Type B pancreatic cell (in vitro differentiated cells): ENCODE results near the gene CDK19. TPM values are rescaled to one million over a fixed set of nuclear protein-coding genes. Genes with fewer than 3 reads are reported as not detected.
"Not testable (repeated sequence)": the region's sequence is repeated elsewhere in the genome, so short reads cannot be mapped to it uniquely, and the experiment has no call there.

ENCODE experiments used
- DNase-seq: peaks from one replicate; pipeline ENCODE4 v3.0.0; 2021; ENCODE audit warnings: mixed read lengths; ENCODE audit not compliant: unreplicated experiment; ENCODE audit errors: extremely low spot score
- H3K27ac Mint-ChIP-seq: 2 replicates; pipeline ENCODE4 v1.8.0; 2021; ENCODE audit warnings: mild to moderate bottlenecking, mixed read lengths
- H3K27me3 Mint-ChIP-seq: 2 replicates; pipeline ENCODE4 v1.8.0; 2021; ENCODE audit warnings: mixed read lengths
- H3K36me3 Mint-ChIP-seq: 2 replicates; pipeline ENCODE4 v1.8.0; 2021; ENCODE audit warnings: mixed read lengths
- H3K4me1 Mint-ChIP-seq: one replicate; pipeline ENCODE4 v1.8.0; 2021; ENCODE audit warnings: mixed read lengths; ENCODE audit not compliant: unreplicated experiment
- H3K4me3 Mint-ChIP-seq: 2 replicates; pipeline ENCODE4 v1.8.0; 2021; ENCODE audit warnings: mild to moderate bottlenecking, mixed read lengths
- H3K9me3 Mint-ChIP-seq: 2 replicates; pipeline ENCODE4 v1.8.0; 2021; ENCODE audit warnings: mixed read lengths
- total RNA-seq: library from RNA; stranded (reverse); gene quantifications from 2 replicates; pipeline ENCODE4 v1.2.1, GENCODE V29; 2021; ENCODE audit warnings: low replicate concordance
- TF ChIP-seq, protein P1 (sequence below): fragments of 200-600 bp; sonication (generic); conservative IDR thresholded peaks from 2 replicates; pipeline ENCODE4 v1.5.0; 2021; ENCODE audit warnings: antibody characterized with exemption, mild to moderate bottlenecking

The CDK19 gene
- total RNA-seq, 1 donor from 2014 or later: 27.2 TPM

DNA sequence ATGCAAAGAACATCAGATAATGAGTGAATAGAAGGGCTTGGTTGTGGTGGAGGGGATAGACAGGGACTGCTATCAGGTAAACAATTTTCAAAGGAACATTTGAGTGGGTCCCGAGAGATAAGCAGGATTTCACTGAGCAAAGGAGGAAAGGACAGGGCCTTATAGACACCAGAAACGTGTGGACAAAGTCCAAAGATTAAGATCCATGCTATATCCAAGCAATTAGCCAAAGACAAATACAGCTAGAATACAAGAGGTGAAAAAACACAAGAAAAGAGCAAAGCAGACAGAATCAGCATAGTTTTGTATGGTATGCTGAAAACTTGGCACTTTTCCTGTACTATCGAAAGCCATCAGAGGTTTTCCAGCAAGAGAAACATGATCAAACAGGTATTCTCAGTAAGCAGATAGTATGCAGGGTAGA is 59.8 kb downstream of the CDK19 start:
- DNase-seq: no peak
- no peaks in the 10 kb centered on the region for H3K27me3 Mint-ChIP-seq
- no peak overlapping the region for H3K4me3 Mint-ChIP-seq

DNA sequence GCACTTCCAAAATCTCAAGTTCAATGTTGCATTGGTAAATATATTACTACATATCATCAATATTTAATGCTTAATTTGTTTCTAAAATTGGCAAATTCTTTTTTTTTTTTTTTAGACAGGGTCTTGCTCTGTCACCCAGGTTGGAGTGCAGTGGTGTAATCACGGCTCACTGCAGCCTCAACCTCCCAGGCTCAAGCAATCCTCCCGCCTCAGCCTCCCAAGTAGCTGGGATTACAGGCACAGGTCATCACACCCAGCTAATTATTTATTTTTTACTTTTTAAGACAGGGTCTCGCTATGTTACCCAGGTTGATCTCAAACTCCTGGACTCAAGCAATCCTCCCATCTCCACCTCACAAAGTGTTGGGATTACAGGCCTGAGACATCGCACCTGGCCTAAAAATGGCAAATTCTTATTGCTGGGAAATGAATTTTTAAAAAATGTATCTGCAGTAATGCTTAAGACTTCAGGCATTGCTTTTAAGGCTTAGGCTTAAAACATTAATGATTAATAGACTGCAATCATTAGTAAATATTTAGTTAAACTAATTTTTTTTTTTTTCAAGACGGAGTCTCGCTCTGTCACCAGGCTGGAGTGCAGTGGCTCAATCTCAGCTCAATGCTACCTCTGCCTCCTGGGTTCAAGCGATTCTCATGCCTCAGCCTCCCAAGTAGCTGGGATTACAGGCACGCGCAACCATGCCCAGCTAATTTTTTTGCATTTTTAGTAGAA is 61.2 kb downstream of the CDK19 start:
- not testable (repeated sequence) for H3K27me3 Mint-ChIP-seq, DNase-seq, H3K27ac Mint-ChIP-seq, H3K4me1 Mint-ChIP-seq, H3K4me3 Mint-ChIP-seq, H3K36me3 Mint-ChIP-seq, H3K9me3 Mint-ChIP-seq

More for the DNA sequence above, 59.8 kb downstream of the CDK19 start:
- H3K4me1 Mint-ChIP-seq: peaks cover 6% of the 10 kb centered on the region
- H3K36me3 Mint-ChIP-seq: no peaks in the 10 kb centered on the region
- no peaks in the 10 kb centered on the region for H3K9me3 Mint-ChIP-seq
- H3K27ac Mint-ChIP-seq: peak overlapping the region; percentile 37
- TF ChIP-seq, protein P1, sequence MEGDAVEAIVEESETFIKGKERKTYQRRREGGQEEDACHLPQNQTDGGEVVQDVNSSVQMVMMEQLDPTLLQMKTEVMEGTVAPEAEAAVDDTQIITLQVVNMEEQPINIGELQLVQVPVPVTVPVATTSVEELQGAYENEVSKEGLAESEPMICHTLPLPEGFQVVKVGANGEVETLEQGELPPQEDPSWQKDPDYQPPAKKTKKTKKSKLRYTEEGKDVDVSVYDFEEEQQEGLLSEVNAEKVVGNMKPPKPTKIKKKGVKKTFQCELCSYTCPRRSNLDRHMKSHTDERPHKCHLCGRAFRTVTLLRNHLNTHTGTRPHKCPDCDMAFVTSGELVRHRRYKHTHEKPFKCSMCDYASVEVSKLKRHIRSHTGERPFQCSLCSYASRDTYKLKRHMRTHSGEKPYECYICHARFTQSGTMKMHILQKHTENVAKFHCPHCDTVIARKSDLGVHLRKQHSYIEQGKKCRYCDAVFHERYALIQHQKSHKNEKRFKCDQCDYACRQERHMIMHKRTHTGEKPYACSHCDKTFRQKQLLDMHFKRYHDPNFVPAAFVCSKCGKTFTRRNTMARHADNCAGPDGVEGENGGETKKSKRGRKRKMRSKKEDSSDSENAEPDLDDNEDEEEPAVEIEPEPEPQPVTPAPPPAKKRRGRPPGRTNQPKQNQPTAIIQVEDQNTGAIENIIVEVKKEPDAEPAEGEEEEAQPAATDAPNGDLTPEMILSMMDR: no peak

DNA sequence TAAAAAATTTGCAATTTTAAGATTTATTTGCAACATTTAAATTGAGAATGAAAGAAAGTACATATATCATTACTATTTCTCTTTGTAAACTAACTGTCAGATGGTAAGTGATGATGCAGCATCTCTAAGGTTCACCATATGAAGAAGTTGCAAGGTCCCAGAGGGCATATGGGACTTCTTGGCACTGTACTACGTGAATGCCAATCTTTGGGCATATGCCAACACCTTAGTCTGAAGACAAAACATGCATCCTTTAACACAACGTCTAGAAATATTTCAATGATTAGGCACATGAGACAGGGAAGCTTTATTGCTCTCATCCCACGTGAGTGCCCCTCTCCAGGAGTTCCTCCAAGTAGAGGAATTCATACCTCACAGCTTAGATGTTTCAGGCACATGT is 66.8 kb downstream of the CDK19 start:
- H3K4me1 Mint-ChIP-seq: peaks cover 5% of the 10 kb centered on the region
- no peak for DNase-seq
- no peaks in the 10 kb centered on the region for H3K9me3 Mint-ChIP-seq
- H3K36me3 Mint-ChIP-seq: peaks cover 3% of the 10 kb centered on the region
- H3K4me3 Mint-ChIP-seq: no peak overlapping the region
- H3K27ac Mint-ChIP-seq: no peak overlapping the region
- no peaks in the 10 kb centered on the region for H3K27me3 Mint-ChIP-seq
- TF ChIP-seq, protein P1: no peak

DNA sequence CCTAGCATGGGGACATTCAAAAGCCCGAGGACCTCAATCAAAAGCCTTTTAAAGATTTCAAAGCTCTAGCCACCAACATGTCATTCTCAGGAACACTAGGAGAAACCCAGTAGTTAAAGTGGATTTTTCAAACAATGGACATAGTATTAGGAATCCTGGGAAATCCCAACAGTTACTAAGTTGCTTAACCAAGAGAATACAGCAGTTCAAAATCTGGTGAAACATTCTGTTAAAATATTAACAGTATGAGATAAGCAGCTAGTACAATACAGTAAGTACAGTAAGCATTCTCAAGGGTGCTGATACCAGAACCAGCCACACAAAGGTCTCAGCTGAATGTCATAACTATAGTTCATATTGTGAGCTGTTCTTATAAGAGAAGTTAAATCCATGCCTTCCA is 68.6 kb downstream of the CDK19 start:
- peaks cover 20% of the 10 kb centered on the region for H3K36me3 Mint-ChIP-seq
- H3K27me3 Mint-ChIP-seq: no peaks in the 10 kb centered on the region
- no peak for DNase-seq
- H3K4me1 Mint-ChIP-seq: peaks cover 5% of the 10 kb centered on the region
- H3K9me3 Mint-ChIP-seq: no peaks in the 10 kb centered on the region
- H3K27ac Mint-ChIP-seq: no peak overlapping the region
- TF ChIP-seq, protein P1: no peak
- H3K4me3 Mint-ChIP-seq: no peak overlapping the region

DNA sequence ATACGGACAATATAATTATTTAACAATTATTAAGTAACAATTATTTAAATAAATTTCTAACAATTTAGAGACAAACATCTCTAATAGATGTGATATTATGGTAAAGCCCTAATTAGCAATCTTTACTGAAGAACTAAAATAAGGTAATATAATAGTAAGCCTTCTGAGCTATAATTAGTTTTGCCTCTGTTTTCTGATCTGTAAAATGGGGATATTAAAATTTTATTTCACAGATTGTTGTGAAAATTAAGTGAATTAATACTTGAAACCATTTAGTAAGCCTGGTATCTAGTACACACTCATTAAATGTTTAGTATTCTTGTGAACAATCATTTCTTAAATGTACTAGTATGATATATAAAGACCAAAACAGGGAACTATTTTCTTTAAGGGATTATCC is 70.3 kb downstream of the CDK19 start:
- Mint-ChIP-seq H3K4me3 (no peak overlapping the region), H3K4me1 (peaks cover 5% of the 10 kb centered on the region), H3K9me3 (peaks cover 10% of the 10 kb centered on the region), H3K27ac (no peak overlapping the region), H3K27me3 (no peaks in the 10 kb centered on the region), H3K36me3 (peaks cover 34% of the 10 kb centered on the region)
- TF ChIP-seq, protein P1: no peak
- DNase-seq: no peak

DNA sequence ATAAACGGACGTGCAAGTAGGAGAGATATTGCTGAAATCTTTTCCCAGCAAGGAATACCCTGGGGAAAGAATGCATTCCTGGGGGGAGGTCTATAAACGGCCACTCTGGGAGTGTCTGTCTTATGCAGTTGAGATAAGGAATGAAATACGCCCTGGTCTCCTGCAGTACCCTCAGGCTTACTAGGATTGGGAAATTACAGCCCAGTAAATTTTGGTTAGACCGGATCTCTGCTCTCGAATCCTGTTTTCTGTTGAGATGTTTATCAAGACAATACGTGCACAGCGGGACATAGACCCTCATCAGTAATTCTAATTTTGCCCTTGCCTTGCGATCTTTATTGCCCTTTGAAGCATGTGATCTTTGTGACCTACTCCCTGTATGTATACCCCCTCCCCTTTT is 72.7 kb downstream of the CDK19 start:
- H3K4me3 Mint-ChIP-seq: not testable (repeated sequence)

More for the DNA sequence above, 72.7 kb downstream of the CDK19 start:
- H3K27me3 Mint-ChIP-seq, H3K9me3 Mint-ChIP-seq, H3K27ac Mint-ChIP-seq, DNase-seq: not testable (repeated sequence)
- peaks cover 14% of the 10 kb centered on the region for H3K4me1 Mint-ChIP-seq
- H3K36me3 Mint-ChIP-seq: peaks cover 41% of the 10 kb centered on the region
